CD4-positive, alpha-beta T cell treated with Interleukin-21 for 1 hour (primary cell): ENCODE measurements around the gene EHMT1.
"Not testable (repeated sequence)": the region's sequence is repeated elsewhere in the genome, so short reads cannot be mapped to it uniquely, and the experiment has no call there.

Experiments used
- DNase-seq: peaks from one replicate; pipeline ENCODE4 v3.0.0-alpha.2; 2020

Gene EHMT1

DNA sequence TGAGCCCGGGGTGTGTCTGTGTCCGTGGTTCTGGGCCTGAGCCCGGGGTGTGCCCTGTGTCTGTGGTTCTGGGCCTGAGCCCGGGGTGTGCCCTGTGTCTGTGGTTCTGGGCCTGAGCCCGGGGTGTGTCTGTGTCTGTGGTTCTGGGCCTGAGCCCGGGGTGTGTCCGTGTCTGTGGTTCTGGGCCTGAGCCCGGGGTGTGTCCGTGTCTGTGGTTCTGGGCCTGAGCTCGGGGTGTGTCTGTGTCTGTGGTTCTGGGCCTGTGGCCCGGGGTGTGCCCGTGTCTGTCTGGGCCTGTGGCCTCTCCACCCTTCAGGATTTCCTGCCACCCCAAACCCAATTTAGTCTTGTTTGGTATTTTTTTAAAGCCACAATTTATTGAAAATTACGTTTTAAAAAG lies 104.6 kb downstream of the EHMT1 start:
- DNase-seq, result peak; percentile 59

DNA sequence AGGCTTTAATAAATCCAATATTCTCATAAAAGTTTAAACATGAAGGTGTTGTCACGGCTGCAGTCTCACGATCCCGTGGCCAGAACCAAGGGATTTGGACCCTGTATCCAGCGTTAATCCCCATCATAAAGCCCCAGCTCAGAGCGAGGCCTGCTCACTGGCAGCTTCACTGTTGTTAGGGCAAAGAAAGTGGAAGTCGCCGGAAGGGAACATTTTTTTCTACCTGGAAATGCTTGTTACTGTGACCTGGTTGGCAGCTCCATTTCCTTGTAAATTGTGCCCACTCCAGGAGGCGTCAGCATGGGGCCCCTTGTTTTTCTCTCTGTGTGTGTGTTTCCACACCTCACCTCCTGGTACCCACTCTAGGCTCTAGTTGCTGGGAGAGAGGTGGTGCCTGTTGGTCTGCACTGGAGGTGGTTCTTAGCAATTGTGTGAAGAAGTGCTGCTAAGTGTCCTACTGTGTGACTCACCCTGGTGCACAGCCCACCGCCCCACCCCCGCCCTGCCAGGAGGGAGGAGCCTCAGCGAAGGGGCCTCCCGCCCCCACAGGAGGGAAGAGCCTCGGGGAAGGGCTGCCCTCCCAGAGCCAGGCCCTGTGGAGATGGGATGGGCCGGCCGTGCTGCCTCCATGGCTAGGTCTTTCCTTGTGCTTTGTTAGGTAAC lies 105.1 kb downstream of the EHMT1 start:
- no peak for DNase-seq

DNA sequence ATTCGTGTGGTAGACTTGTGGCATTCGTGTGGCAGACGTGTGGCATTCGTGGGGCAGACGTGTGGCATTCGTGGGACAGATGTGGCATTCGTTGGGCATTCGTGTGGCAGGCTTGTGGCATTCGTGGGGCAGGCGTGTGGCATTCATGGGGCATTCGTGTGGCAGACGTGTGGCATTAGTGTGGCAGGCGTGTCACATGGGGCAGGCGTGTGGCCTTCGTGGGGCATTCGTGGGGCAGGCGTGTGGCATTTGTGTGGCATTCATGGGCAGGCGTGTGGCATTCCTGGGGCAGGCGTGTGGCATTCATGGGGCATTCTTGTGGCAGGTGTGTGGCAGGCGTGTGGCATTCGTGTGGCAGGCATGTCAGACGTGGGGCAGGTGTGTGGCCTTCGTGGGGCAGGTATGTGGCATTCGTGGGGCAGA lies 106.0 kb downstream of the EHMT1 start:
- no peak for DNase-seq

DNA sequence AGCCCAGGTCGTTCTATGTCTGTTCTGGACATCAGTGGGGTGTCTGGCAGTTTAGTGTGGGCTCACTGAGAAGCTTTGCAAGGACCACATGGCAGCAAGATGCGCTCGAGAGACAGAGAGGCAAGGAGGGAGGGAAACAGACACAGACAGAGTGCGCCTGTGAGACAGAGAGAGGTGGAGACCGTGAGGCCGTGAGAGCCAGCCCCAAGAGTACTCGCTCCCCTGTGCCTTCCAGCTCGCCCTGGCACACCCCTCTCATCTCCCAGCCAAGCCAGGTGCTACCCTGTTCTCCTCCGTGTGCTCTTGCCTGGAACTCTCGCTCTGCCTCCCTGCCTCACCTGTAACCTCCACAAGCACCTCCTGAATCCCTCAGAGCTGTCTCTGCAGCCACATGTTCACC lies 106.8 kb downstream of the EHMT1 start:
- DNase-seq, result no peak

DNA sequence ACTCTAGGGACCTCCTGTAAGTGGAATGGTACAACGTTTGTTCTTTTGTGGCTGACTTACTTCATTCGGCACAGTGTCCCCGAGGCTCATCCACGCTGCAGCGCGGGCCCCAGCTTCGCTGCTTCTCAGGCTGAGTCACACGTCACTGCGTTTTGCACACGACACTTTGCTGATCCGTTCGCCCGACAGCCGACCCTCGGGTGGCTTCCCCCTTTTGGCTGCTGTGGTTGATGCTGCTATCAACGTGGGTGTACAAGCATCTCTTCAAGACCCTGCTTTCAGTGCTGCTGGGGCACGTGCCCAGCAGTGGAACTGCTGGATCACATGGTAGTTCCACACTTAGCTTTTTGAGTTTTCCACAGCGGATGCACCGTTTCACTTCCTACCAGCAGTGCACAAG lies 107.5 kb downstream of the EHMT1 start:
- DNase-seq, result not testable (repeated sequence)

DNA sequence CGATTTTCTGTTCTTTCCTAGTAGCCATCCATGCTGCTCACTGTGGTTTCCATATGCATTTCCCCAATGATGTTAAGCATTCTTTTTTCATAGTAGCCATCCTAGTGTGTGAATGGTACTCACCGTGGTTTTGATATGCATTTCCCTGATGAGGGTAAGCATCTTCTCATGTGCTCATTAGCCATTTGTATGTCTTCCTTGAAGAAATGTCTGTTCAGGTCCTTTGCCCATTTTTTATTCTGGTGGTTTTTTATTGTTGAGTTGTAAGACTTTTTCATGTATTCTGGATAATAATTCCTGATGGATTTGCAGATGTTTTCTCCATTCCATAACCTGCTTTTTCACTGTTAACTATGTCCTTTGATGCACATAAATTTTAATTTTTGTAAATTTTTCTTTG lies 108.0 kb downstream of the EHMT1 start:
- DNase-seq, result no peak

DNA sequence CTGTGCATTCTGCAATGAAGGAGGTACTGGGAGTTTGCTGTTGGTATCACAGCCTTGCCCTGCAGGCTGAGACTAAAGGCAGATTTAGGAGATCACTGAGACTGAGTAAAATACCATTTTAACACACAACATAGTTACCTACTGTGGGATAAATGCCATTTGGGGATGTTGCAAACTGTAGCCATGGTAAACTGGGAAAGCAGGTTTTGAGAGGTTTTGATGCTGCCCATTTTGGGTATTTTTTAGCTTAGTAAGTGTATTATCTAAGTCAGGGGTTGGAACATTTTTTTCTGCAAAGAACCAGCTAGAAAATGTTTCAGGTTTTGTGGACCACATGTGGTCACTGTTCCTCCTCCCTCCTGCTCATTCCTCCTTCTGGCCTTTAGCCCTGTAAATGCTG lies 108.9 kb downstream of the EHMT1 start:
- no peak for DNase-seq

DNA sequence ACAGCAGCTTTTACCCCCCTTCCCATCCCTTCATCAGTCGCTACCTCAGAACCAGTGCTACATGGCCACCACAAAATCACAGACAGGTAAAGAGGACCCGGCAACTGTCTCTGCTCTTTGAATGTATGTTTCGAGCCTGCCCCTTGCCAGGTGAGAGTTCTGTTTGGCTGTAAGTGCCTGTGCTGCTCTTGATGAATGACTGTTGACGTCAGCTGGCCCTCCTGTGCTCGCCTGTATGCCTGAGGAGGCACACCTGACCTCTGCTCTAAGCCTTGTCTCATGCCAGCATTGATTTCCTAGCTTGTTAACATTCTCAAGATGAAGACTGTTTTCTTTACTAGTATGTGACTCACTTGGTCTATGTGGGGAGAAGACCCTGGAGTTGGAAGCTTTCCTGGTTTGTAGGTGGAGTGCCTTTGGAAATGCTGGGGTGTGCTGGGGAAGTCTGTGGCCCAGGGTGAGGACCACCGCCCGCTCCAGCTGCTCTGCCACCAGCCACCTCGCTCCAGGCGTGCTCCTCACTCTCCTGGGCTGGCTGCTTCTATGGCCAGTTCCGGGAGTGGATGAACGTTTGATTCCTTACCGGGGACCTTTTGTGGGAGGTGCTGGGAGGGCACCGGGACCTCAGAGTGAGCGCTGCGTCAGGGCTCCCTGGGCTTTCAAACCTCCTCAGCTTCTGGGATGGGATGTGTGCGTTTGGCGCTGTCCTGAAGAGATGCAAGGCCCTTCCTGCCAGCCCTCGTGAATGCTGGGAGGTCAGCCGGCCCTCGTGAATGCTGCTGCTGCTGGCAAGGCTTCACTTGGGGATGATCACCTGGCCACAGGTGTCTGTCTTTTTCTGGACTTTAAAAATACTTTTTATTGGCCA lies 109.9 kb downstream of the EHMT1 start:
- no peak for DNase-seq

DNA sequence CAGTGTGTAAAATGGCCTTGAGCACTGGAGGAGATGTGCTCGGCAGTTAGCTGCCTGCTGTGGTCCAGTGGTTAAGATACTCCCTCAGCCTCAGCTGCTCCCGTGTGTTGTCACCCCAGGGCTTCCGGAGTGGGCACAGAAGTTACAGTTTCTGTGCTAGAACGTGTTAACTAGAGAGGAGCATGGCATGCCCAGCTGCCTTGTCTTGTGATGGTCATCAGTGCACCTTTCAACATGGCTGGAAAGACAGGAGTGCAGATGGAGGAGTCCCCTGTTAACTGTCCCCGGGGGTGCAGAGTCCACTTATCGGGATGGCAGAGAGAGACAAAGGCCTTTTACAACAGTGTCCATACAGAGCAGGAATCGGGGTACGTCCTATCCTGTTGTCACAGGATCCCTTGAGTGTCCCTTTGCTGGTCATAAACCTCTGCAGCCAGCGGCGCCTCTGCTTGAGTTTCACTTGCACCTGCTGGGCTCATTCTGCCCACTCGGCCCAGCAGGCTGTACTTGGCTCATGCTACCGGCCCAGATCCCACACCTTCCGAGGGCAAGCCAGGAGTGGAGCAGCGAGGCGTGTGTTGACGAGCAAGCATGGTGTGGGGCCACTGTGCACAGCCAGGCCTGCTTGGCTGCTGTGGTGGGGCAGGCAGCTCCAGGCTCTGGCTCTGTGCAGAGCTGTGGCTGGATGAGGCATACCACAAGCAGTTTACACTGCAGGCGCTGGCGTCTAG lies 112.6 kb downstream of the EHMT1 start:
- DNase-seq, result no peak

DNA sequence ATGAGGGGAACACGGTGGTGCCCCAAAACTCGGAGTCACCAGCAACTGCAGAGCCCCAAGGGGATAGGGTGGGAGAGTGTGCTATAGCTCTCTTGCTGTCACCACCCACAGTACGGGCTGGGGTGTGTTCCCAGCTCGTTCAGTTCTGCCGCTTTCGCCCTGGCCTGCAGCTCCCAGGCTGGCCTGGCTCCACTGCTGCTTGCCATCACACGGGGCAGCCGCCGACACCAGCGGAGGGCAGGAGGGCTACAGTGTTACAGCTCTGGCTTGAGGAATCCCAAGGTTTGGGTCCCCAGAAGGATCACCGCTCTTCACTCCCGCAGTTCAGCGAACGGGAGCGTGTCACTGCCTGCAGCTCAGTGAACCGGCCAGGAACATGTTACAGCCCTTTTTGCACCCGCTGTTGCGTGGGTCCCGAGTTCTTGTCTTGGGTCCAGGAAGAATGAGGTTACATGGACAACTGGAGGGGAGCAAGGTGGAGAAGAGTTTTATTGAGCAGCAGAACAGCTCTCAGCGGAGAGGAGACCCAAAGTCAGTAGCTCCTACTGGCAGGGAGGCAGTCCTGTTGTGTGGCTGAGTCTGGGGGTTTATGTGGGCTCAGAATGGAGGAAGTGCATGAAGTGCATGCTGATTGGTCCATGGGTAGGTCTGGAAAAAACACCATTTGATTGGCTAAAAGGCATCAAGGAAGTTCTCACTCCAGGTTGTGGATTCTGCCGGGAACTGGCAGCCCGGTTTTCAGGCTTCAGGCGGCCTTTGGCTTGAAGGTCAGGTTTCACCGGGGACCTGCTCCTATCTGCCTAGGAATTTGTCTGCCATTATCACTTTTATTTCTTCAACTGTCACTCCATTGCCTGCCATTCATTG lies 113.4 kb downstream of the EHMT1 start:
- no peak for DNase-seq

DNA sequence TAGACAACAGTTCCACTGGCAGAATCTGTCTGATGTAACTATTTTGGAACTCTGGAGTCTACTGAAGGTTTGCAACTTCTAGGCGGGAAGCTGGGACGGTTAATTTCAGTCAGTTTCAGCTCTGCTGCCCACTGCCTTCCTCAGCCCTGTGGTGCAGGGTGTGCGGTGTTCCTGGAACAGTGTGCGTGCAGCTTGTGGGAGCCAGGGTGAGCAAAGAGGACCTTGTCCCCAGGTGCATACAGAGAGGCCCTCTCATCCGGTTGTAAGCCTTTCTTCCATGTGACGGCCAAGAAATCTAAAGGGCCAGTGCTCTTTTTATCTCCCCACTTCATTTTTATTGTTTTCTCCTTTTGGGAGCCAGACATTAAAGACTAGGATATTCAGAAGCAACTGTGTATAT lies 114.6 kb downstream of the EHMT1 start:
- DNase-seq, result no peak

DNA sequence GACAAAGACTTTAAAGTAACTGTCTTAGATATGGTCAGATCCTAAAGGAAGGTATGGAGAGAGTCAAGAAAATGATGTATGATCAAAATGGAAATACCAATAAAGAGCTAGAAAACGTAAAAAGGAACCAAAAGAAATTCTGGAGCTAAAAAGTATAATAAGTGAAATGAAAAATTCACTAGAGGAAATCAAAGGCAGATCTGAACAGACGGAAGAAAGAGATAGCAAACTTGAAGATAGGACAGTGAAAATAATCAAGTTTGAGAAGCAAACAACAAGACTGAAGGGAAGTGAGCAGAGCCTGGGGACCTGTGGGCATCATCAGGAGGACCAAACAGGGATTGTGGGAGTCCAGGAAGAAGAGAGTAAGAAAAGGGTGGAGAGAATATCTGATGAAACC lies 115.4 kb downstream of the EHMT1 start:
- no peak for DNase-seq

DNA sequence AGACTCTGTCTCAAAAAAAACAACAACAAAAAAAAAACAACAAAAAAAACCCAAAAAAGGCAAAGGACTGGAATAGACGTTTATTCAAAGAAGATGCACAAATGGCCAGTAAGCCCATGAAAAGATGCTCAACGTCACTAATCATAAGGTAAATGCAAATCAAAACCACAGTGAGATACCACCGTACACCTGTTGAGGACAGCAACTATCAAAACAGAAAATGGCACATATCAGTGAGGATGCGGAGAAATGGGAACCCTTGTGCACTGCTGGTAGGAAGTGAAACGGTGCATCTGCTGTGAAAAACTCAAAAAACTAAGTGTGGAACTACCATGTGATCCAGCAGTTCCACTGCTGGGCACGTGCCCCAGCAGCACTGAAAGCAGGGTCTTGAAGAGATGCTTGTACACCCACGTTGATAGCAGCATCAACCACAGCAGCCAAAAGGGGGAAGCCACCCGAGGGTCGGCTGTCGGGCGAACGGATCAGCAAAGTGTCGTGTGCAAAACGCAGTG lies 119.4 kb downstream of the EHMT1 start:
- not testable (repeated sequence) for DNase-seq

DNA sequence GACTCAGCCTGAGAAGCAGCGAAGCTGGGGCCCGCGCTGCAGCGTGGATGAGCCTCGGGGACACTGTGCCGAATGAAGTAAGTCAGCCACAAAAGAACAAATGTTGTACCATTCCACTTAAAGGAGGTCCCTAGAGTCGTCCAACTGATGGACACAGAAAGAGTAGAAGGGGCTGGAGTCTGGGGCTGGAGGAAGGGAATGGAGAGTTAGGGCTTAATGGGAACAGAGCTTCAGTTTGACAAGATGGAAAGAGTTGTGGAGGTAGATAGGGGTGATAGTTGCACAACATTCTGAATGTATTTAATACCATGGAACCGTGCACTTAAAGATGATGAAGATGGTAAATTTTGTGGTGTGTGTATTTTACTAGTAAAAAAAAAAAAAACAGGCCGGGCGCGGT lies 119.9 kb downstream of the EHMT1 start:
- no peak for DNase-seq

DNA sequence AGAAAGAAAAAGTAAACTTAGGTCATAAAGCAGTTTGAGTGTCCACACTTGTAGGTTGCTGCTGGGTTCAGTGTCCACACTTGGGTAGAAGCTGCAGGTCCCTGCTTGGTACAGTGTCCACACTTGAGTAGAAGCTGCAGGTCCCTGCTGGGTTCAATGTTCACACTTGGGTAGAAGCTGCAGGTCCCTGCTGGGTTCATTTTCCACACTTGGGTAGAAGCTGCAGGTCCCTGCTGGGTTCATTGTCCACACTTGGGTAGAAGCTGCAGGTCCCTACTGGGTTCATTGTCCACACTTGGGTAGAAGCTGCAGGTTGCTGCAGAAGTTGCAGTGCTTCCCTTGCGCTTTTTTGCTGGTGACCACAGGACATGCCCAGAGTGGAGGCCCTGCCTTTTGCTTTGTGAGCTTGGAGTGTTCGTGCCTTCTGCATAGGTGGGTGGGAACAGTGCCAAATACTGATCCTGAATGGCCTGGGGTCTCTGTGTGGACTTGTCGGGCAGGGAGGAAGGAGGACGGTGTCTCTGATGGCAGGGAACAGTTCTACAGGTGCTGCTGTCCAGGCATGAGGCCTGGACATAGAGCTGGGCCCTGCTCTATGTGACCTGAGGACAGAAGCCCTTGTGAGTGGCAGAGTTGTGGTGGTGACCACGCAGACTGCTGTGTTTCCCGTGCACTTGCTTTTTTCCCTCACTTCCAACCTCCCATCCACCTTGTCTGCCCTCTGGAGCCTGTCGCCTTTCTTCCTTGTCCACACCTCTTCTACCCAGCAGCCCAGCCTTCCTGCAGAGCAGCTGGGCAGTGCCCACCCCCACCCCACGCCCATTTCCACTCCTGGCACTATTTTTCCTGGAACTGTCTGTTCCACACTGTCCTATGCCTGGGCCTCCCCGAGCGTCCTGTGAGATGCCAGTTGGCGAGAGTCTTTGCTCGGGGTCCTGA lies 120.8 kb downstream of the EHMT1 start:
- DNase-seq, result no peak

DNA sequence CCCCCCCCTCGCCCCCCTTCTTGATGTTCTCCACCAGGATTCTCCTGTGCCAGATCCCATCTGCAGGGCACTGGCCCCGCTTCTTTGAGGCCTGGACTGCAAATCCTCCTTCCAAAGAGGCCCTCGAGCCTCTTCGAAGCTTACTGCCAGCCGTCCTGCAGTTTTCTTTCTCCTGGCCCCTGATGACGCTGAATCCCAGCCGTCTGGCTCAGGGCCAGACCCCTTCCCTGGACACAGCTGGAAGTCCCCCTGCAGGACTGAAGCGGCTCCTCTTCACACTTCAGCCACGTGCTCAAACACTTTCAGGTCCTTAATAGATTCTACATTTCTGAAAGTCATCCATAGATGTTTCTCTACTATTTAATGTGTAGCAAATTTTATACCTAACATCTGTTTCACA lies 121.5 kb downstream of the EHMT1 start:
- no peak for DNase-seq

DNA sequence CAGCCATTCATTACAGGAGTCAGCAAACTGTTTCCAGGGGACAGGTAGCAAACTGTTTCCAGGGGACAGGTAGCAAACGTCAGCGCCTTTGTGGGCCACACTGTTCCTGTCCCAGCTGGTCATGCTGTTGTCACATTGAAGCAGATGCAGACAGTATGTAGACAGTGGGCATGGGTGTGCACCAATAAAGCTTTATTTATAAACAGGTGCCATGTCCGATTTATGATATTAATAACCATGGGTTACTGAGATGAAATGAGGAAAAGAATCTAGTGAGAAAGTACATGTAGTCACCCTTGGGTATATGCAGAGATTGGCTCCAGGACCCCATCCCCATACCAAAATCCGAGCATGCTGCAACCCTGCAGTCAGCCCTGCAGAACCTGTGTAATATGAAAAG lies 122.5 kb downstream of the EHMT1 start:
- DNase-seq, result no peak

DNA sequence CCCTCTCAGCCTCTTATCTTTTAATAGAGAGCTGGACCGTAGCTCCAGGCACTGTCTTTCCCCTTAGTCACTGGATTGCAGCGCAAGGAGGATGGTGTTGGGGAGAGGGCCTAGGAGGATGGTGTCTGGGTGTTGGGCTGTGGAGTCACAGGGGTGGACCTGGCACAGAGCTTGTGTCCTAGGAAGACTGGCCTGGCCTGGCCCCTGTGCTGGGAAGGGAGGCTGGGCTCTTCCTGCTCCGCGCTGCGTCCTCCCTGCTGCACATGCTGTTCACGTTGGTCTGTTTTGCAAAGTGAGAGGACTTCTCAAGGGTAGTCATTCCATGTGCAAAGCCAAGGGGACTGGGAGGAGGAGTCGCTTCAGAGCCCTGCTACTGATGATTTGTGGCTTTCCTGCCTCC lies 123.9 kb downstream of the EHMT1 start:
- no peak for DNase-seq

DNA sequence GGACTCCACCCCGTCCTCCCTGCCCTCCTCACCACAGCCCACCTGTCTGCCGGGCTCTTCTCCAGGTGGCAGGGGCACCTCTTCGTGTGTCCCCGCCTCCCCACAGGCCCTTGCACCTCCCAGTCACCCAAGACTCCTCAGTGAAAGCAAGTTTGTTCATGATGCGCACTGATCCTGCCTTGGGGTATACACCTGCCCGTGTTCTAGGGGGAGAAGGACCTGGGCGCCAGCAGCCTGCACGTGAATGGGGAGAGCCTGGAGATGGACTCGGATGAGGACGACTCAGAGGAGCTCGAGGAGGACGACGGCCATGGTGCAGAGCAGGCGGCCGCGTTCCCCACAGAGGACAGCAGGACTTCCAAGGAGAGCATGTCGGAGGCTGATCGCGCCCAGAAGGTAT lies 124.9 kb downstream of the EHMT1 start:
- DNase-seq, result no peak

DNA sequence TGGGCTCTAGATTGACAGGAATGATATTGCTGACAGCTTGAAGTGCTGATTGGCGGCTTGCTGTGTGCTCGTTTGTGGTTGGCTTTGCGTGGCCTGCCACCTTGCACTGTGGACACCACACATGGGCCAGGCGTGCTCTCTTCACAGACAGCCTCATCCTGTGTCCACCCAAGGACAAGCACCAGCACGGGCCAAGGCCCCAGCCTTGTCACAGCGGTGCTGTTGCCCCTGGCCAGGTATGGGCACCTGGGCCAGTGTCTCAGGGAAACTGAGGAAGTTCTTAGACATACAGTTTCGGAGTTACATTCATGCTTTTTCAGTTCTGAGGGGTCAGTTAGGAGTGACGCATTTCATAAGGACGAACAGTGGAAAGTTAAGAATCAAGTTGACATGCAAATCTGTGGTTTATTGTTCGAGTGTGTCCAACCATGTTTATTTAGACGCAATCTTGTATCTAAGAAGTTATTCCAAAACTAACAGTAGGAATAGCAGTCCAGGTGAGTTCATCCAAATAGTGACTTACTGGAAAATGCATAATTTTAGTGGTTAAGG lies 125.9 kb downstream of the EHMT1 start:
- DNase-seq, result no peak

DNA sequence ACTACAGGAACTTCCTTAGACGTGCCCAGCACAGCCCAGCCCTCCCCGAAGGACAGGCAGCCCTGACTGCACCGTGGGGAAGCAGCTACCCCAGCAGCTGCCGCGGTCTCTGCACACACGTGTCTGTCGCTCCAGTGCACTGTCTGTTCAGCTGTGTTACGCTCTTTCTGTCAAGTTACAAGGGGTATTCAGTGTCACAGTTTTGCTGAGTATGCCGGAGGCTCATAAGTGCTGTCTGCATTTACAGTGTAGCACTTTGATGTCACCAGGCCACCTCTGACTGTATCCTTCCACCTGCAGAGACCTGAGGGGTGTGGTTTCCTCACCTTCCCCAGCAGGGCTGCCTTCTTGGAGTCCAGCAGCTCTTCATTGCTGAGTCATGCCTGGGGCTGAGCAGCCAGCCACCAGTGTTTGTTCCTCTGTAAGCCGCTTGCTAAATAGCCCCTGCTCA lies 126.8 kb downstream of the EHMT1 start:
- DNase-seq, result no peak
